Measurements from ENCODE around the gene RAB7B.

The RAB7B gene

GRCh38 chr1:205983925-205984725 lies 19.1 kb downstream of the RAB7B start:
- no peak overlapping the region for H3K4me3 ChIP-seq (replicated peaks in 1 of 2; ENCODE audit: low read depth in 2 of 2, low read length in 2 of 2)
- peak; percentile 96 for TF ChIP-seq CTCF (IDR thresholded peaks at IDR 0.05; ENCODE audit: low read depth, low read length)
- peak; percentile 68 to 74 for DNase-seq (ENCODE audit: low read depth in 2 of 2)

- no peak for TF ChIP-seq CTCF (IDR thresholded peaks at IDR 0.05; ENCODE audit: low read depth, low read length)
- no peak for DNase-seq (ENCODE audit: low read depth in 2 of 2)
- H3K4me3 ChIP-seq (replicated peaks in 1 of 2; ENCODE audit: low read depth in 2 of 2, low read length in 2 of 2): no peak overlapping the region
Measured at GRCh38 chr1:205981257-205981656, 21.9 kb downstream of the RAB7B start.

- no peak overlapping the region for H3K4me3 ChIP-seq (replicated peaks in 1 of 2; ENCODE audit: low read depth in 2 of 2, low read length in 2 of 2)
- peak in 1 of 2 donors; percentile 39 for DNase-seq (ENCODE audit: low read depth in 2 of 2)
- TF ChIP-seq CTCF (IDR thresholded peaks at IDR 0.05; ENCODE audit: low read depth, low read length): no peak
Measured at GRCh38 chr1:205980237-205980870, 22.8 kb downstream of the RAB7B start.

- DNase-seq (ENCODE audit: low read depth in 2 of 2): no peak
- TF ChIP-seq CTCF (IDR thresholded peaks at IDR 0.05; ENCODE audit: low read depth, low read length): no peak
Measured at GRCh38 chr1:205979301-205979700, 23.9 kb downstream of the RAB7B start.

GRCh38 chr1:205978676-205979075 lies 24.5 kb downstream of the RAB7B start:
- no peak for DNase-seq (ENCODE audit: low read depth in 2 of 2)
- no peak overlapping the region for H3K4me3 ChIP-seq (replicated peaks in 1 of 2; ENCODE audit: low read depth in 2 of 2, low read length in 2 of 2)
- TF ChIP-seq CTCF (IDR thresholded peaks at IDR 0.05; ENCODE audit: low read depth, low read length): no peak

More at GRCh38 chr1:205979301-205979700, 23.9 kb downstream of the RAB7B start:
- no peak overlapping the region for H3K4me3 ChIP-seq (replicated peaks in 1 of 2; ENCODE audit: low read depth in 2 of 2, low read length in 2 of 2)

GRCh38 chr1:205977402-205978014 lies 25.7 kb downstream of the RAB7B start:
- no peak overlapping the region for H3K4me3 ChIP-seq (replicated peaks in 1 of 2; ENCODE audit: low read depth in 2 of 2, low read length in 2 of 2)
- TF ChIP-seq CTCF (IDR thresholded peaks at IDR 0.05; ENCODE audit: low read depth, low read length): peak; percentile 97
- peak; percentile 87 to 89 for DNase-seq (ENCODE audit: low read depth in 2 of 2)

All from cardiac fibroblast (primary cell).